ENCODE measurements around the gene APC2.
A peak's percentile ranks its signal among the peaks of the same experiment; 100 is the strongest.

The APC2 gene

DNA sequence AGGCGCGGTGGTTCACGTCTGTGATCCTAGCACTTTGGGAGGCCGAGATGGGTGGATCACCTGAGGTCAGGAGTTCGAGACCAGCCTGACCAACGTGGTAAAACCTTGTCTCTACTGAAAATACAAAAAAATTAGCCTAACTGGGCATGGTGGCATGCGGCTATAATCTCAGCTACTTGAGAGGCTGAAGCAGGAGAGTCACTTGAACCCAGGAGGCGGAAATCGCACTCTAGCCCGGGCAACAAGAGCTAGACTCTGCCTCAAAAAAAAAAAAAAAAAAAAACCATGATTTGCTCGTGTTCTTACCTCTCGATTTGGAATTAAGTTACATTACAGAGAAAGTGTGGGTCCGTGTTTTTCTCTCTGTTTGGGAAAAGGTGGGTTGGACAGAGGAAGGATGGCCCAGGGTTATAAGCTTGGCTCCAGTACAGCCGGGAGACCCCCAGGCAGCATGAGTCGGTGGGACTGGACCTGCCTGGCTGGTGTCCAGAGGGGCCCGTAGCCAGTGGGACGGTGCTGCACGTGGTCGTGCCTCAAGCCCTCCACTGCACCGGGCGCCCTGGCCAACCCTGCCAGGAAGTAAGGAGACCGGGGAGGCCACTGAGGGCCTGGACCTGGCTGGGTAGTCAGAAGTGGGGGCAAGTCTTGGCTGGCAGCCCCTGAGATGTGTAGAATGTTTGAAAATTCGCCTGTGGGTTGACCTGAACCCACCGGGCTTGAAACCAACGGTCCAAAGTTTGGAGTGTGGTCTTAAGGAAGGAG is 8.1 kb upstream of the APC2 start:
- no peaks in the 10 kb centered on the region for H3K9me3 ChIP-seq (ENCODE audit: control extremely low read depth in 1 of 5, control insufficient read depth in 4 of 5, insufficient read depth in 2 of 5, low read depth in 1 of 5, low read length in 4 of 5)
- WGBS (ENCODE audit: insufficient coverage): 98% methylated on average over 20 of the region's 25 CpGs
- CTCF ChIA-PET: interaction anchor here (6.4 kb wide), 1 partner anchor 14 kb away, joined by 49 read pairs; no protein-coding TSS in a partner anchor
- peaks cover 0 to 42% (median 37%) of the 10 kb centered on the region in 4 experiments for H3K4me1 ChIP-seq (ENCODE audit: control extremely low read depth in 1 of 4, control insufficient read depth in 4 of 4, insufficient read depth in 4 of 4, low read length in 3 of 4)
- H3K36me3 ChIP-seq (ENCODE audit: control insufficient read depth in 4 of 4, insufficient read depth in 4 of 4, low read length in 3 of 4): peaks cover 9 to 37% (median 20%) of the 10 kb centered on the region in 4 experiments
- H3K27ac ChIP-seq (ENCODE audit: insufficient read depth in 1 of 2, low read depth in 1 of 2, low read length in 2 of 2, poor library complexity in 1 of 2, severe bottlenecking in 2 of 2): no peak overlapping the region
- POLR2A ChIA-PET: interaction anchor here (0.6 kb wide), 1 partner anchor 53 kb away, joined by 3 read pairs; no protein-coding TSS in a partner anchor
- no peak overlapping the region for H3K4me3 ChIP-seq (ENCODE audit: control insufficient read depth in 1 of 7, extremely low read depth in 1 of 7, insufficient read depth in 4 of 7, low read depth in 2 of 7, low read length in 6 of 7)
- H3K27me3 ChIP-seq (replicated peaks in 2 of 5; ENCODE audit: control insufficient read depth in 4 of 5, insufficient read depth in 5 of 5, low read length in 4 of 5): peaks cover 0 to 14% (median under 1%) of the 10 kb centered on the region in 5 experiments
- no peak for DNase-seq

- peaks cover 0 to 34% (median 31%) of the 10 kb centered on the region in 4 experiments for H3K4me1 ChIP-seq (ENCODE audit: control extremely low read depth in 1 of 4, control insufficient read depth in 4 of 4, insufficient read depth in 4 of 4, low read length in 3 of 4)
- peak; percentile 47 to 68 (median 67) for DNase-seq
- H3K27ac ChIP-seq (ENCODE audit: insufficient read depth in 1 of 2, low read depth in 1 of 2, low read length in 2 of 2, poor library complexity in 1 of 2, severe bottlenecking in 2 of 2): no peak overlapping the region
- peak overlapping the region in 6 of 7 experiments; percentile 15 to 75 (median 53) for H3K4me3 ChIP-seq (ENCODE audit: control insufficient read depth in 1 of 7, extremely low read depth in 1 of 7, insufficient read depth in 4 of 7, low read depth in 2 of 7, low read length in 6 of 7)
- no peaks in the 10 kb centered on the region for H3K9me3 ChIP-seq (ENCODE audit: control extremely low read depth in 1 of 5, control insufficient read depth in 4 of 5, insufficient read depth in 2 of 5, low read depth in 1 of 5, low read length in 4 of 5)
- 2% methylated on average over 52 of the region's 70 CpGs for WGBS (ENCODE audit: insufficient coverage)
- ChIA-PET CTCF (interaction anchor here (1.0 to 6.4 kb wide), 3 partner anchors 10 to 42 kb away, joined by 3 to 49 read pairs (median 5); no protein-coding TSS in a partner anchor), POLR2A (no interaction called here)
- peaks cover 8 to 26% (median 16%) of the 10 kb centered on the region in 4 experiments for H3K36me3 ChIP-seq (ENCODE audit: control insufficient read depth in 4 of 4, insufficient read depth in 4 of 4, low read length in 3 of 4)
- H3K27me3 ChIP-seq (replicated peaks in 2 of 5; ENCODE audit: control insufficient read depth in 4 of 5, insufficient read depth in 5 of 5, low read length in 4 of 5): peaks cover 0 to 47% (median 17%) of the 10 kb centered on the region in 5 experiments
Observed at GRCh38 chr19:1445185-1445931, 4.6 kb upstream of the APC2 start.

GRCh38 chr19:1445932-1446712 is 3.8 kb upstream of the APC2 start:
- H3K27me3 ChIP-seq (replicated peaks in 2 of 5; ENCODE audit: control insufficient read depth in 4 of 5, insufficient read depth in 5 of 5, low read length in 4 of 5): peaks cover 0 to 55% (median 24%) of the 10 kb centered on the region in 5 experiments
- CTCF ChIA-PET: interaction anchor here (1.6 to 6.4 kb wide), 2 partner anchors 10 to 23 kb away, joined by 5 to 49 read pairs; no protein-coding TSS in a partner anchor
- H3K9me3 ChIP-seq (ENCODE audit: control extremely low read depth in 1 of 5, control insufficient read depth in 4 of 5, insufficient read depth in 2 of 5, low read depth in 1 of 5, low read length in 4 of 5): no peaks in the 10 kb centered on the region
- under 1% methylated on average over 51 of the region's 99 CpGs for WGBS (ENCODE audit: insufficient coverage)
- peaks cover under 1 to 18% (median 9%) of the 10 kb centered on the region in 4 experiments for H3K36me3 ChIP-seq (ENCODE audit: control insufficient read depth in 4 of 4, insufficient read depth in 4 of 4, low read length in 3 of 4)
- H3K27ac ChIP-seq (ENCODE audit: insufficient read depth in 1 of 2, low read depth in 1 of 2, low read length in 2 of 2, poor library complexity in 1 of 2, severe bottlenecking in 2 of 2): no peak overlapping the region
- H3K4me3 ChIP-seq (ENCODE audit: control insufficient read depth in 1 of 7, extremely low read depth in 1 of 7, insufficient read depth in 4 of 7, low read depth in 2 of 7, low read length in 6 of 7): peak overlapping the region in 2 of 7 experiments; percentile 16 to 19
- peaks cover 0 to 31% (median 28%) of the 10 kb centered on the region in 4 experiments for H3K4me1 ChIP-seq (ENCODE audit: control extremely low read depth in 1 of 4, control insufficient read depth in 4 of 4, insufficient read depth in 4 of 4, low read length in 3 of 4)
- POLR2A ChIA-PET: no interaction called here
- DNase-seq: no peak

GRCh38 chr19:1446713-1447481 is 3.0 kb upstream of the APC2 start:
- peaks cover 0 to 11% (median 4%) of the 10 kb centered on the region in 4 experiments for H3K36me3 ChIP-seq (ENCODE audit: control insufficient read depth in 4 of 4, insufficient read depth in 4 of 4, low read length in 3 of 4)
- no peak overlapping the region for H3K27ac ChIP-seq (ENCODE audit: insufficient read depth in 1 of 2, low read depth in 1 of 2, low read length in 2 of 2, poor library complexity in 1 of 2, severe bottlenecking in 2 of 2)
- peaks cover 0 to 63% (median 30%) of the 10 kb centered on the region in 5 experiments for H3K27me3 ChIP-seq (replicated peaks in 2 of 5; ENCODE audit: control insufficient read depth in 4 of 5, insufficient read depth in 5 of 5, low read length in 4 of 5)
- ChIA-PET CTCF (no interaction called here), POLR2A (interaction anchor here (0.8 kb wide), 1 partner anchor 25 kb away, joined by 3 read pairs; no protein-coding TSS in a partner anchor)
- H3K9me3 ChIP-seq (ENCODE audit: control extremely low read depth in 1 of 5, control insufficient read depth in 4 of 5, insufficient read depth in 2 of 5, low read depth in 1 of 5, low read length in 4 of 5): no peaks in the 10 kb centered on the region
- peak; percentile 42 to 75 (median 71) for DNase-seq
- WGBS (ENCODE audit: insufficient coverage): 4% methylated on average over 57 of the region's 63 CpGs
- peaks cover 0 to 31% (median 28%) of the 10 kb centered on the region in 4 experiments for H3K4me1 ChIP-seq (ENCODE audit: control extremely low read depth in 1 of 4, control insufficient read depth in 4 of 4, insufficient read depth in 4 of 4, low read length in 3 of 4)
- H3K4me3 ChIP-seq (ENCODE audit: control insufficient read depth in 1 of 7, extremely low read depth in 1 of 7, insufficient read depth in 4 of 7, low read depth in 2 of 7, low read length in 6 of 7): peak overlapping the region in 1 of 7 experiments; percentile 1

DNA sequence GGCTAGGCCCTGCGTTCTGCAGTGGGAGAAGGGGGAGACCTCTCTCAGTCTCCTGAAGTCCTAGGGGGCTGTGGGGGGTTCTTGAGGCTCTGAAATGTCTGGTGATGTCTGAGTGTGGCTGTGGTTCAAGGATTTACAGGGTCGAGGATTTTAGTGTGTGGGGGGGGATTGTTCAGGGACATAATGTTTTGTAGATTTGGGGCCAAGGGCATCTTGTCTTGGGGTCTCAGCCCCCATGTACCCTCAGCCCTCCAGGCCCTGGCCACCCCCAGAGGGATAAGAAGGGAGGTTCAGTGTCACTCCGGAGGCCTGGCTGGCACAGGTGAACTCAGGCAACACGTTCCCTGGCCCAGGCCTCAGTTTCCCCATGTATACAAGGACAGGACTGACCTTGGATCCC is 2.4 kb upstream of the APC2 start:
- H3K9me3 ChIP-seq (ENCODE audit: control extremely low read depth in 1 of 5, control insufficient read depth in 4 of 5, insufficient read depth in 2 of 5, low read depth in 1 of 5, low read length in 4 of 5): no peaks in the 10 kb centered on the region
- ChIA-PET POLR2A (interaction anchor here (0.8 kb wide), 1 partner anchor 24 kb away, joined by 3 read pairs; no protein-coding TSS in a partner anchor), CTCF (no interaction called here)
- peaks cover 0 to 69% (median 30%) of the 10 kb centered on the region in 5 experiments for H3K27me3 ChIP-seq (replicated peaks in 2 of 5; ENCODE audit: control insufficient read depth in 4 of 5, insufficient read depth in 5 of 5, low read length in 4 of 5)
- H3K27ac ChIP-seq (ENCODE audit: insufficient read depth in 1 of 2, low read depth in 1 of 2, low read length in 2 of 2, poor library complexity in 1 of 2, severe bottlenecking in 2 of 2): no peak overlapping the region
- peaks cover 0 to 31% (median 28%) of the 10 kb centered on the region in 4 experiments for H3K4me1 ChIP-seq (ENCODE audit: control extremely low read depth in 1 of 4, control insufficient read depth in 4 of 4, insufficient read depth in 4 of 4, low read length in 3 of 4)
- WGBS (ENCODE audit: insufficient coverage): 21% methylated on average over 3 of the region's 4 CpGs
- DNase-seq: no peak
- H3K4me3 ChIP-seq (ENCODE audit: control insufficient read depth in 1 of 7, extremely low read depth in 1 of 7, insufficient read depth in 4 of 7, low read depth in 2 of 7, low read length in 6 of 7): no peak overlapping the region
- peaks cover 0 to 5% (median 0%) of the 10 kb centered on the region in 4 experiments for H3K36me3 ChIP-seq (ENCODE audit: control insufficient read depth in 4 of 4, insufficient read depth in 4 of 4, low read length in 3 of 4)

DNA sequence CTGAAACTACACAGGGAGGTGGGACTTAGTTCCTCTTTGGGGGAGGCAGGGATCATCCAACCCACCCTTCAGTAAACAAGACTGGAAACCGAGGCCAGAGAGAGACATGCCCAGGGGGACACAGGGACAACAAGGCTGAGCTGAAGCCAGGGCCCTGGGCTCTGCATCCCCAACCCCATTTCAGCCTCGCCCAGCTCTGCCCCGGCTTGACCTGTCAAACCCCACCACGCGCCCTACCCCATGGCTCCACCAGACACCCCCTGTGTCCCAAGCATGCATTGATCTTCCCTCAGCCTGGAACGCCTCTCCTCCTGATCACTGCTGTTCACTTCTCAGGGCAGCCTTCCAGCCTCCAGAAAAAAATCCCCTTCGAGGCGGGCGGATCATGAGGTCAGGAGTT is 2.0 kb upstream of the APC2 start:
- ChIA-PET POLR2A (no interaction called here), CTCF (no interaction called here)
- H3K4me3 ChIP-seq (ENCODE audit: control insufficient read depth in 1 of 7, extremely low read depth in 1 of 7, insufficient read depth in 4 of 7, low read depth in 2 of 7, low read length in 6 of 7): no peak overlapping the region
- 80% methylated on average over 7 of the region's 9 CpGs for WGBS (ENCODE audit: insufficient coverage)
- peaks cover 0 to 31% (median 28%) of the 10 kb centered on the region in 4 experiments for H3K4me1 ChIP-seq (ENCODE audit: control extremely low read depth in 1 of 4, control insufficient read depth in 4 of 4, insufficient read depth in 4 of 4, low read length in 3 of 4)
- H3K36me3 ChIP-seq (ENCODE audit: control insufficient read depth in 4 of 4, insufficient read depth in 4 of 4, low read length in 3 of 4): peaks cover 0 to under 1% (median 0%) of the 10 kb centered on the region in 4 experiments
- no peaks in the 10 kb centered on the region for H3K9me3 ChIP-seq (ENCODE audit: control extremely low read depth in 1 of 5, control insufficient read depth in 4 of 5, insufficient read depth in 2 of 5, low read depth in 1 of 5, low read length in 4 of 5)
- DNase-seq: no peak
- H3K27me3 ChIP-seq (replicated peaks in 2 of 5; ENCODE audit: control insufficient read depth in 4 of 5, insufficient read depth in 5 of 5, low read length in 4 of 5): peaks cover 0 to 73% (median 30%) of the 10 kb centered on the region in 5 experiments
- no peak overlapping the region for H3K27ac ChIP-seq (ENCODE audit: insufficient read depth in 1 of 2, low read depth in 1 of 2, low read length in 2 of 2, poor library complexity in 1 of 2, severe bottlenecking in 2 of 2)

Measured in common myeloid progenitor, CD34-positive (primary cell).